Naive thymus-derived CD4-positive, alpha-beta T cell (primary cell): ENCODE measurements around the gene CNBP. TPM values are rescaled to one million over a fixed set of nuclear protein-coding genes. Genes with fewer than 3 reads are reported as not detected.

Source experiments
- ATAC-seq: fragments of 150-1000 bp; cut with Tn5 transposase; 2 replicates; pipeline ENCODE4 v1.10.0; 2021; ENCODE audit warnings: mild to moderate bottlenecking, moderate library complexity
- CTCF ChIA-PET: fragments of 350-600 bp; sonication (Branson Sonifier 250); formaldehyde crosslinking; loops from one replicate; lab custom pipeline; 2021; ENCODE audit warnings: antibody characterized with exemption; lab: Charles Lee
- POLR2A ChIA-PET: fragments of 350-600 bp; sonication (Branson Sonifier 250); formaldehyde crosslinking; loops from one replicate; lab custom pipeline; 2021; ENCODE audit warnings: antibody characterized with exemption, inconsistent platforms; lab: Charles Lee
- DNase-seq, 9 donors: peaks; one replicate each; pipeline versions ENCODE4 v3.0.0 to v3.0.0-alpha.2; 2020 to 2022; ENCODE audit warnings: mixed read lengths in 1 of 9
- H3K27ac ChIP-seq: one replicate; pipeline ENCODE4 v1.7.0; 2013; ENCODE audit warnings: mild to moderate bottlenecking, low read depth, low read length, moderate library complexity
- H3K27me3 ChIP-seq, 2 donors: one replicate each; pipeline ENCODE4 v1.7.0; 2013; ENCODE audit warnings: low read length in 2 of 2, mild to moderate bottlenecking in 2 of 2, moderate library complexity in 2 of 2; ENCODE audit not compliant: control insufficient read depth in 2 of 2, insufficient read depth in 2 of 2
- H3K36me3 ChIP-seq, 3 experiments: 1 replicate in 2 of 3; 2 replicates in 1 of 3; pipeline ENCODE4 v1.7.0; 2013; ENCODE audit warnings: low read length in 3 of 3, mild to moderate bottlenecking in 3 of 3, moderate library complexity in 1 of 3; ENCODE audit not compliant: insufficient read depth in 3 of 3, control insufficient read depth in 2 of 3
- H3K4me1 ChIP-seq, 2 donors: one replicate each; pipeline ENCODE4 v1.7.0; 2013; ENCODE audit warnings: low read length in 2 of 2, mild to moderate bottlenecking in 2 of 2, moderate library complexity in 1 of 2; ENCODE audit not compliant: control insufficient read depth in 2 of 2, insufficient read depth in 2 of 2
- H3K4me3 ChIP-seq: 2 replicates; pipeline ENCODE4 v1.7.0; 2013; ENCODE audit warnings: mild to moderate bottlenecking, low read length
- H3K9me3 ChIP-seq, 3 experiments: 1 replicate in 2 of 3; 2 replicates in 1 of 3; pipeline ENCODE4 v1.7.0; 2013; ENCODE audit warnings: low read length in 3 of 3; ENCODE audit not compliant: control insufficient read depth in 2 of 3
- H3K27ac Mint-ChIP-seq, 9 donors: one replicate each; pipeline ENCODE4 v1.8.0; 2020 to 2022; ENCODE audit warnings: mixed read lengths in 9 of 9, mild to moderate bottlenecking in 8 of 9, moderate library complexity in 5 of 9, inconsistent platforms in 2 of 9
- H3K27me3 Mint-ChIP-seq, 5 donors: one replicate each; pipeline ENCODE4 v1.8.0; 2021 to 2022; ENCODE audit warnings: mixed read lengths in 5 of 5, mild to moderate bottlenecking in 1 of 5
- H3K36me3 Mint-ChIP-seq, 5 donors: one replicate each; pipeline ENCODE4 v1.8.0; 2020 to 2022; ENCODE audit warnings: mixed read lengths in 5 of 5, mild to moderate bottlenecking in 3 of 5, inconsistent platforms in 1 of 5
- H3K4me1 Mint-ChIP-seq, 7 donors: one replicate each; pipeline ENCODE4 v1.8.0; 2020 to 2022; ENCODE audit warnings: mixed read lengths in 7 of 7, mild to moderate bottlenecking in 3 of 7, inconsistent platforms in 1 of 7
- H3K4me3 Mint-ChIP-seq, 10 donors: one replicate each; pipeline ENCODE4 v1.8.0; 2020 to 2022; ENCODE audit warnings: mild to moderate bottlenecking in 10 of 10, mixed read lengths in 10 of 10, moderate library complexity in 6 of 10, inconsistent platforms in 2 of 10
- H3K9me3 Mint-ChIP-seq, 11 donors: one replicate each; pipeline ENCODE4 v1.8.0; 2020 to 2022; ENCODE audit warnings: mixed read lengths in 11 of 11, mild to moderate bottlenecking in 4 of 11, inconsistent platforms in 1 of 11, moderate library complexity in 1 of 11
- intact Hi-C, 2 donors: fragments of 100-400 bp; cut with micrococcal nuclease; formaldehyde crosslinking; loops; one replicate each; pipeline ENCODE4 v1.15.1; 2023
- polyA plus RNA-seq, 2 donors: library from polyadenylated mRNA; unstranded; fragments of 300-500 nt; fragmentation: Illumina TruSeq; gene quantifications; one replicate each; pipeline ENCODE4 v1.2.3, GENCODE V29; 2021
- total RNA-seq, 6 experiments: library from RNA in 5 of 6; stranded (reverse) in 5 of 6; gene quantifications; 1 replicate in 5 of 6; 2 replicates in 1 of 6; pipeline ENCODE4 v1.2.3 and lab custom pipeline; 2021 to 2026

Gene CNBP
- total and polyA plus RNA-seq, 7 experiments from 2014 or later, result 259 to 1,159 (median 358) TPM

GRCh38 chr3:129182390-129183185, 1.1 kb downstream of the CNBP start:
- peak overlapping the region; percentile 91 to 99 (median 97) for H3K27ac Mint-ChIP-seq
- no peaks in the 10 kb centered on the region for H3K27me3 Mint-ChIP-seq
- DNase-seq, result peak in 6 of 9 donors; percentile 23 to 37 (median 30)
- no peaks in the 10 kb centered on the region for H3K9me3 Mint-ChIP-seq
- Histone ChIP-seq H3K4me1 (peaks cover 29 to 36% of the 10 kb centered on the region in 2 donors), H3K9me3 (no peaks in the 10 kb centered on the region), H3K4me3 (peak overlapping the region; percentile 74), H3K27ac (peak overlapping the region; percentile 100), H3K36me3 (peaks cover 0 to 25% (median 4%) of the 10 kb centered on the region in 3 experiments), H3K27me3 (no peaks in the 10 kb centered on the region)
- ChIA-PET POLR2A (interaction anchor here (0.6 to 4.9 kb wide), 23 partner anchors 8 to 708 kb away, joined by 3 to 106 read pairs (median 4); partner anchors contain the start of genes CFAP92, COPG1 and RAB43), CTCF (interaction anchor here (0.8 to 1.7 kb wide), 4 partner anchors 13 to 213 kb away, joined by 3 to 8 read pairs (median 4); no protein-coding TSS in a partner anchor)
- peaks cover 0 to 29% (median 29%) of the 10 kb centered on the region in 5 donors for H3K36me3 Mint-ChIP-seq
- H3K4me1 Mint-ChIP-seq, result peaks cover 40 to 60% (median 42%) of the 10 kb centered on the region in 7 donors
- ATAC-seq, result no peak
- peak overlapping the region; percentile 93 to 99 (median 96) for H3K4me3 Mint-ChIP-seq
- intact Hi-C loops, result loop anchor here (1.0 to 10.0 kb wide), 13 partner anchors 21 to 1128 kb away; partner anchors contain the start of genes COPG1 (in 2 of the 2), ISY1 (in 2 of the 2), HMCES (in 1 of the 2) and IFT122 (in 1 of the 2)

DNA sequence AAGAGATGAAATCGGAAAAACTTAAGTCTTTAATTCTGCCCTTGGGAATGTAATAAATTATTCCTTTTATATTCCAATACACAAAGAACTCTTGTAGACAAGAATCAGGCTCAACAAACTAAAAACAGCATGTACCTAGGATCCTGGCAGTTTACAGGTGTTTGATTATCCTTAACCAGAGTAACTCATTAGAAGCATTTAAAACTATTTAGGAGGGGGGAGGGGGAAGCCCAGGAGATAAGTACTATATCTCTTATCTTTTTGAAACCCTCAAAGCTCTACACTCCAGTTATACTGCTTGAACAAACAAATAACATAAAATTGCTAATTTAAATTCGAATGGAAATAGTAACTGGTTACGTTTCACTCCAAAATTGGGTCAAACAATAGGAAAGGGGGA, 1.9 kb downstream of the CNBP start:
- POLR2A ChIA-PET, result interaction anchor here (0.6 to 4.9 kb wide), 10 partner anchors 11 to 212 kb away, joined by 3 to 106 read pairs (median 4); partner anchors contain the start of genes COPG1 and RAB43
- H3K4me1 Mint-ChIP-seq, result peaks cover 46 to 67% (median 50%) of the 10 kb centered on the region in 7 donors

DNA sequence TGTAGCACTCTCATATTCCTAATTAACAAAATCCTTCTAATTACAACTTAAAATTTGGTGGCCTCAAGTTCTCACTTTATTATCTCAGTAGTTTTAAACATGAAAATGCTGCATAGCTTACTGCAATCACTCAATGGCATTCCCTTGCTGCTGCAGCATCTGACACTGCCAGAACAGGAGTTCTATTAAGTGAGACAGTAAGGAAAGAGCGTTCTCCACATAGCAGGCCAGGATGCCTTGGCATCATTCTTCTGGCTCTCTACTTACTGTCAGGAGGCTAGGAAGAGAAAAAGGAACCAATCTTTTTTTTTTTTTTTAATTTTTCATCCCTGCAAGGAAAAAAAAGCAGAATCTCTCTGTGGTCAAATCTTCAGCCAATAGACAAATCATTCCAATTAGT, 3.2 kb downstream of the CNBP start:
- intact Hi-C loops, result loop anchor here (5.0 to 10.0 kb wide), 3 partner anchors 137 to 1126 kb away; partner anchors contain the start of gene SEC61A1 (in 1 of the 2)
- Histone ChIP-seq H3K27ac (peak overlapping the region; percentile 100), H3K27me3 (no peaks in the 10 kb centered on the region), H3K36me3 (peaks cover 0 to 30% (median 4%) of the 10 kb centered on the region in 3 experiments), H3K9me3 (no peaks in the 10 kb centered on the region), H3K4me1 (peaks cover 50 to 55% of the 10 kb centered on the region in 2 donors), H3K4me3 (peak overlapping the region; percentile 74)
- DNase-seq (no peak), ATAC-seq (no peak)
- Mint-ChIP-seq H3K4me3 (peak overlapping the region; percentile 93 to 99 (median 96)), H3K27ac (peak overlapping the region; percentile 74 to 99 (median 91)), H3K36me3 (peaks cover 5 to 48% (median 36%) of the 10 kb centered on the region in 5 donors), H3K4me1 (peaks cover 57 to 75% (median 62%) of the 10 kb centered on the region in 7 donors), H3K9me3 (peaks cover 0 to 2% (median 0%) of the 10 kb centered on the region in 11 donors), H3K27me3 (no peaks in the 10 kb centered on the region)
- ChIA-PET POLR2A (interaction anchor here (0.9 to 4.9 kb wide), 4 partner anchors 13 to 64 kb away, joined by 3 to 106 read pairs (median 18); partner anchors contain the start of gene RAB43), CTCF (interaction anchor here (0.5 to 0.9 kb wide), 2 partner anchors 26 to 97 kb away, joined by 3 read pairs; no protein-coding TSS in a partner anchor)

More for the DNA sequence above, 1.9 kb downstream of the CNBP start:
- Histone ChIP-seq H3K27me3 (no peaks in the 10 kb centered on the region), H3K4me1 (peaks cover 36 to 43% of the 10 kb centered on the region in 2 donors), H3K4me3 (peak overlapping the region; percentile 74), H3K27ac (peak overlapping the region; percentile 100), H3K9me3 (no peaks in the 10 kb centered on the region), H3K36me3 (peaks cover 0 to 30% (median 4%) of the 10 kb centered on the region in 3 experiments)
- ATAC-seq (no peak), DNase-seq (no peak)
- H3K27me3 Mint-ChIP-seq, result no peaks in the 10 kb centered on the region
- intact Hi-C loops, result loop anchor here (1.0 to 10.0 kb wide), 5 partner anchors 63 to 1127 kb away; partner anchors contain the start of genes IFT122 (in 1 of the 2) and SEC61A1 (in 1 of the 2)
- H3K27ac Mint-ChIP-seq, result peak overlapping the region; percentile 55 to 99 (median 97)
- H3K36me3 Mint-ChIP-seq, result peaks cover 0 to 34% (median 31%) of the 10 kb centered on the region in 5 donors
- peak overlapping the region; percentile 93 to 99 (median 96) for H3K4me3 Mint-ChIP-seq
- CTCF ChIA-PET, result interaction anchor here (1.3 to 1.7 kb wide), 2 partner anchors 12 to 212 kb away, joined by 3 to 4 read pairs; no protein-coding TSS in a partner anchor
- no peaks in the 10 kb centered on the region for H3K9me3 Mint-ChIP-seq

GRCh38 chr3:129176051-129176450, 7.6 kb downstream of the CNBP start:
- Mint-ChIP-seq H3K27me3 (no peaks in the 10 kb centered on the region), H3K4me3 (peak overlapping the region; percentile 8 to 98 (median 66)), H3K36me3 (peaks cover 8 to 47% (median 29%) of the 10 kb centered on the region in 5 donors), H3K27ac (peak overlapping the region; percentile 1 to 96 (median 37)), H3K9me3 (peaks cover 0 to 2% (median 0%) of the 10 kb centered on the region in 11 donors), H3K4me1 (peaks cover 53 to 96% (median 75%) of the 10 kb centered on the region in 7 donors)
- H3K27me3 ChIP-seq, result no peaks in the 10 kb centered on the region
- CTCF ChIA-PET, result no interaction called here
- no peak overlapping the region for H3K4me3 ChIP-seq
- intact Hi-C loops, result no loop called here
- peaks cover 0 to 31% (median 5%) of the 10 kb centered on the region in 3 experiments for H3K36me3 ChIP-seq
- peaks cover 65 to 71% of the 10 kb centered on the region in 2 donors for H3K4me1 ChIP-seq
- H3K9me3 ChIP-seq, result no peaks in the 10 kb centered on the region
- DNase-seq (no peak), ATAC-seq (no peak)
- peak overlapping the region; percentile 100 for H3K27ac ChIP-seq
- POLR2A ChIA-PET, result interaction anchor here (0.6 to 1.6 kb wide), 2 partner anchors 14 to 60 kb away, joined by 3 to 6 read pairs; no protein-coding TSS in a partner anchor

DNA sequence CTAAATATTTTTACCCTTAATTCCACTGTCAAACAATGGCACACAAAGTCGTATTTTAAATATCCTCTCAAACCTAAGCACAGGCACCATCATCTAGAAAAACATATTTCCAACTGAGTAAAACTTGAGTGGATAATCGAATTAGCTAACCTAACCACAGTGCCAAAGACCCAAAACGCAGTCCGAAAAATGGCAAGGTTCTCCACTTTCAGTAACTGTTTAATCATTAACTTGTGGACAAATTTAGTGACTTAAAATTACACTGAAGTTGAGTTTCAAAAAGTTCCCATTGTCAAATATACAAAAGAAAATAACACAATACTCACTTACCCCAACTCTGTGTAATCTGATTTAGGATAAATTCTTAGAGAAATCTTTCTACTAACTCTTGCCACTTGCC, 10.0 kb downstream of the CNBP start:
- peaks cover 11 to 45% (median 24%) of the 10 kb centered on the region in 3 experiments for H3K36me3 ChIP-seq
- Mint-ChIP-seq H3K36me3 (peaks cover 20 to 53% (median 32%) of the 10 kb centered on the region in 5 donors), H3K4me3 (peak overlapping the region in 9 of 10 donors; percentile 10 to 98 (median 72)), H3K9me3 (peaks cover 0 to 2% (median 0%) of the 10 kb centered on the region in 11 donors), H3K27ac (peak overlapping the region in 8 of 9 donors; percentile 12 to 96 (median 64)), H3K4me1 (peaks cover 39 to 89% (median 71%) of the 10 kb centered on the region in 7 donors), H3K27me3 (no peaks in the 10 kb centered on the region)
- H3K27me3 ChIP-seq, result no peaks in the 10 kb centered on the region
- DNase-seq (no peak), ATAC-seq (no peak)
- ChIA-PET CTCF (no interaction called here), POLR2A (interaction anchor here (0.8 to 1.7 kb wide), 2 partner anchors 9 to 12 kb away, joined by 9 read pairs; partner anchors contain the start of gene CNBP)
- H3K4me1 ChIP-seq, result peaks cover 46 to 53% of the 10 kb centered on the region in 2 donors
- no peak overlapping the region for H3K4me3 ChIP-seq
- H3K27ac ChIP-seq, result peak overlapping the region; percentile 58
- no peaks in the 10 kb centered on the region for H3K9me3 ChIP-seq
- intact Hi-C loops, result no loop called here

- peaks cover 20 to 50% (median 32%) of the 10 kb centered on the region in 5 donors for H3K36me3 Mint-ChIP-seq
- H3K4me1 Mint-ChIP-seq, result peaks cover 36 to 84% (median 68%) of the 10 kb centered on the region in 7 donors
- no peak overlapping the region for H3K4me3 ChIP-seq
- peaks cover 12 to 44% (median 24%) of the 10 kb centered on the region in 3 experiments for H3K36me3 ChIP-seq
- intact Hi-C loops, result no loop called here
- peak overlapping the region in 3 of 9 donors; percentile 38 to 96 (median 62) for H3K27ac Mint-ChIP-seq
- peaks cover 41 to 47% of the 10 kb centered on the region in 2 donors for H3K4me1 ChIP-seq
- peaks cover 0 to 2% (median 0%) of the 10 kb centered on the region in 11 donors for H3K9me3 Mint-ChIP-seq
- no peak for ATAC-seq
- peak overlapping the region in 8 of 10 donors; percentile 13 to 98 (median 66) for H3K4me3 Mint-ChIP-seq
- ChIA-PET POLR2A (no interaction called here), CTCF (no interaction called here)
- no peak for DNase-seq
- H3K9me3 ChIP-seq, result no peaks in the 10 kb centered on the region
- H3K27ac ChIP-seq, result peak overlapping the region; percentile 58
- no peaks in the 10 kb centered on the region for H3K27me3 Mint-ChIP-seq
- no peaks in the 10 kb centered on the region for H3K27me3 ChIP-seq
These were observed 10.5 kb downstream of the CNBP start for GRCh38 chr3:129173206-129173605.
